HT-29 (cell line): Measurements from ENCODE around the gene SENP2. TPM values are rescaled to one million over a fixed set of nuclear protein-coding genes. Genes with fewer than 3 reads are reported as not detected.
"Not testable (repeated sequence)": the region's sequence is repeated elsewhere in the genome, so short reads cannot be mapped to it uniquely, and the experiment has no call there.

Experiments used
- DNase-seq: peaks from one replicate; pipeline ENCODE4 v3.0.0-alpha.2; 2015; ENCODE audit warnings: low spot score
- total RNA-seq: library from RNA; depleted of rRNA; stranded (reverse); fragments of >200 nt; shearing (Covaris generic); gene quantifications from 2 replicates; pipeline ENCODE4 v1.2.3, GENCODE V29; 2014

Gene SENP2
- total RNA-seq, 1 experiment from 2014 or later = 13.2 TPM

DNA sequence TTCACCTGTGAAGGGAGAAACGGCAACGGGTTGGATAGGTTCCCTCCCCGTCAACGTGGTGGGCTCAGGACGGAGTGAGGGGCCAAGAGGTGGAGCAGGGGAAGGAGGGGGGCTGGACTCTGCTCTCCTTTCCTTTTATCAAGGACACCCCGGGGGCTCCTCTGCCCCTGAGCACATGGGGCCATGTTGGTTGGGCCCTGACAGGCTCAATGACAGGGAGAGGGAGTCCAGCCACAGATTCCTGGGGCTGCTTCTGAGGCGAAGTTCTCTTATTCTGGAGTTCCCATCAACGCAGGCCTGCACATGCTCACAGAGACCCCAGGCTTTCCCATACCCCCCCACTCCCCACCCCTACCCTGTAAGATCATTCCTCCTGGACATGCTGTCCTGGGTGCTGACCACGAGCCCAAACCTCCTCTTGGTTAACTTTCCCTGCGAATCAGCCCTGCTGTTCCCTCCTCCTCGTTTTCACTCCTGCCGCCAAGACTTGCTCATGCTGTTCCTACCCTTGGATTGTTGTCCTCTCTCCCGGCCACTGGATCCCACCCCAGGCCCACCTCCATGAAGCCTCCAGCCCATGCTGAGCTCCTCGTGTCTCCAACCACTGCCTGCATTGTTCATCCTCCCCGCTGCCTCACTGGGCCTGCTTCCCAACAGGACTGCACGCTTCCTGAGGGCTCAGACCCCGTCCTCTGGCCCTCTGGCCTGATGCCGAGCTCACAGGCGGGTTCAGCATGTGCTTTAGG, 61.2 kb downstream of the SENP2 start:
- DNase-seq = no peak

GRCh38 chr3:185647880-185648210, 61.8 kb downstream of the SENP2 start:
- DNase-seq = no peak

DNA sequence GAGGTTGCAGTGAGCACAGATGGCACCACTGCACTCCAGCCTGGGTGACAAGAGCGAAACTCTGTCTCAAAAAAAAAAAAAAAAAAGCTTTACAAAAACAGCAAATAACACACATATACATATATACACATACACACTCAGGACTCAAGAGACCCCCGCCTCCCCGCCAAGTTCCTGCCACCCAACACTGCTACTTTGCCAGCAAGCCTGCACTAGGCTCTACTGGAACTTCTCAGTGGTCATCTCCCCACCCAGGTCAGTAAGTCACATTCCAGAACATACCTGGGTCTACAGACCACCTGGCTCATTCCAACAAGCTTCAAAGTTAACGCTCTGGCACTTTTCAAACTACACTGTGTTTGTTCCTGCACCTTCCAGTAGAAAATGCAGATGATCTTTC, 62.3 kb downstream of the SENP2 start:
- DNase-seq = no peak

DNA sequence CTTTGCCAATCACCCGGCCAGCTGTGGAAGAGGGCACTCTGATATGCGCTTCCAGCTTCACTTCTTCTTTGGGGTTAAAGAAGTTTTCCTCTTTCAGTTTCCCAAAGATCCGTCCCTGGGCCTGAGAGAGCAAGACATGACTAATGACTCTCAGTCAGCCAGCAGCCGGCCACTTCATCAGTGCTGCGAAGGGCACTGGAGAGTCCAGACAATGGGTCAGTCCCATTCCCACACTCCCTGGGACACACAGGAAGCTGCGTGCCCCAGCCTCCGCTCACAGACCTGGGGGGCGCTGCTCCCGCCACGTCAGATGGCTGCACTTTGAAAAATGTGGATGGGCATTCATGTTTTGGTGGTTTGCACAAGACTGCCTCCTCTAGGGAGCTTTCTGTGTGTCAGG, 63.3 kb downstream of the SENP2 start:
- no peak for DNase-seq

DNA sequence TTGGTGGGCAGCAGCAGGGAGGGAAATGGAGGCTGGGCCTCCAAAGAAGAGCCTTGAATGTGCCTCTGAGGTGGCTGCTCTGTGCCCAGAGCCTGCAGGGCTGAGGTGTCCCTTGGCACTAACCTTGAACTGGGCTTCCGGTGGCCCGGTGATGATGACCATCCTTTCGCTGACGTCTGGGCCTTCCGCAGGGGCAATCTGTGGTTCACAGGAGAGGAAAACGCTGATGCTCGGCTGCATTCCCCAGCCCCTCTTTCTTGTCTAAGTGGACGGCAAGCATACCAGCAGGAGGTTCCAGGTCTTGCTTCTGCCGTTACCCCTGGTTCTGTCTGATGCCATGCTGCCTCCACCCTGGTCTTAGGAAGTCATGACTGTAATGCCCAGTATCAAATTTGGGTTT, 65.9 kb downstream of the SENP2 start:
- no peak for DNase-seq

GRCh38 chr3:185653949-185654757, 68.1 kb downstream of the SENP2 start:
- no peak for DNase-seq

DNA sequence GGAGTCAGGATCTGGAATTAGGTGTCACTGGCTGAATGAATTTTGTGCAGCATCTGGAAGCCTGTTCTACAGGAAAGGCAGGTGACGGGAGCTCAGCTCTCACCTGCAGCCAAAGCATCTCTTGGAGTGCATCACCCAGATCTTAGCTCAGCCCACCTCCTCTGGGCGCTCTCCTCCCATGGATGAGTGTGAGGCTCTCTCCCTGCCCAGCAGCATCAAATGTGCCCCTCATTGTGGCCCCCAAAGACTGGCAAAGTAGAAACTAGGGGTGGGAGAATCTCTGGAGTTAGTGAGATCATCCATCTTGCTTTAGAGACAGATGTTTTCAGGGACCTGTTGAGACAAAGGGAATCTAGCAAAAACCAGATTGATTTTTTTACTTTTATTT, 68.7 kb downstream of the SENP2 start:
- no peak for DNase-seq

DNA sequence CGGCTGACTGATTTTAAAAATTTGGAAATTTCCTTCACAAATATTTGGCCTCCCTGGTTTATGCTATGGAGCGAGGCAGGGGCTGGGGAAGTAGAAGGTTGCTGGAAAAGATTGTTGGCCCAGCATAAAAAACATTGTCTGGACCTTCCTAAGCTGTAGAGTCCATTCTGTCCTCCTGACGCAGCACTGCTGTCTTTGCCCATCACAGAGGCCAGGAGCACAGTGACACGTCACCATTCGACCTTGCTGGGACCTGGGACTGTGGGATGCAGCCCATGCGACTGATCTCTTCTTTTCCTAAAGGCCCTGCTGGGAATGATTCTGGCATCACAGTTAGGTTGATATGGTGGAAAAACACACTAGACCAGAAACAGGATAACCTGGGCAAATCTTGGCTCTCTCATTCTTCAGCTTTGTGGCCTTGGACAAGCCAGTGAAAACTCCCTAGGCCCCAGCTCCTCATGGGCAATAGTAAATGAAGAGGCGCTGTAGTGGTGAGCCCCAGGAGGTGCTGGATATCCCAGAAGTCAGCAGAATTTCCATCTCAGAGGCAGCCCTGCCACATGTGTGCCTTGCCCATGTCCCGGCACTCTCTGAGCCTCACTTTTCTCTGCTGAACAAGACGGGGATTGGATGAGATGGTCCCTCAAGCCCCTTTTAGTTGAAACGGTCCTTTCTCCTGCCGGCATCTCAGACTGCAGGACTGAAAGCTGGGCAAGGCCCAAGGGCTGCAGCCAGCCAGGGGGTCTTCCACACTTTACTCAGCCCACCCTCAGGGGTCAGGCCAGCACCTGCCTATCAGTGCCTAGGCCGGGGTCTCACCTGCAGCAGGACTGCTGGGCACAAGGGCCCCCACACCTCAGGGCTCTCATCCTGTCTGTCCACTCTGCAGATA, 69.6 kb downstream of the SENP2 start:
- no peak for DNase-seq

GRCh38 chr3:185656321-185656840, 70.3 kb downstream of the SENP2 start:
- DNase-seq = no peak

DNA sequence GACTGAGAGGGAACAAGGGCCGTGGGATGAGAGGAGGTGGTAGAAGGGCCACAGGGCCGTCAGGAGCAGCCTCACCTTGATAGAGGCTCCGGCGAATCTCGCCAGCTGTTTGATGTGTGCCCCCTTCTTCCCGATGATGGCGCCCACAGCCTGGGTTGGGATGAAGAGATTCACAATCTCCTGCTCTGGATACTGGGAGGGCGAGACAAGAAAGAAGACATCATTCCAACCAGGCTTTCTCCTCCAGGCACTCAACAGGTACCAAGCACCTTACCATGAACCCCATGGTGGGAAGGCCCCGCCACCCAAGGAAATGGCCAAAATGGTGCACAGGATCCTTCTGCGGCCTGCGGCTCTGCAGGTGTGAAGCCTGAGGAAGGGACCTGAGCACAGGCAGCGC, 71.1 kb downstream of the SENP2 start:
- no peak for DNase-seq

DNA sequence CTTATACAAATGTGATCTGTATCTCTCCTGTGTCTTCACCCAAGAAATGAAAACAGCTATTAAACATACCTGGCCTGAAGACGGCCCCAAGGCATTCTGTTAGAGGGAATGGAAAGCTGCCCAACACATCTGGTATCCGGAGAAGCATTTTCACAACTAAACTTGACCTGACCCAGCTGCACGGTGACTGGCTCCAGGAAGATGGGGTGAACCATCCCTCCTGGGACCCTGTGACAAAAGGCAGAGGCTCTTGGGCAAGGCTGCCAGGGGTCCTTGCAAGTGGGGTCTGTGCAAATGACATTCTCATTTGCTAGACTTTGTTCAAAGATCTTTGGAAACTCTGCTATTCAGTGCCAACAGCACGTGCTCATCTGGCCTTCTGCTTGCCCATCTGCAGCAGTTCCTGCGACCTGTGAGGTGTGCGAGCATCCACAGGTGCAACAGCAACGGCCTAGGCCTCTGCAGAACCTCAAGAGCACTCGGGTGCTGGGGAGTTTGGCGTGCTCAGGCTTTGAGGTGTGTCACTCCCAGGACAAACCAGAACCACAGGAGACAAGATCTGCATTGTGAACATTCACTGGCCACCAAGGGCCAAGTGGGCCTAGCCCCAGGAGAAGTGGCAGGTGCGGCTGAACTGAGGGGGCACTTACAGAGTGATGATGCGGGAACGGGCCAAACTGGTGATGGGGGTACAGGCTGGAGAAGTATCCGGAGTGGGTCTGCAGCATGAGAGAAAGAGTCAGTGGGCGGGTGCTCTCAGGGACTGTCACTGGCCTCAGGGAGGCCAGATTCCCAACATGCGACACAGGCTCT, 71.8 kb downstream of the SENP2 start:
- no peak for DNase-seq

DNA sequence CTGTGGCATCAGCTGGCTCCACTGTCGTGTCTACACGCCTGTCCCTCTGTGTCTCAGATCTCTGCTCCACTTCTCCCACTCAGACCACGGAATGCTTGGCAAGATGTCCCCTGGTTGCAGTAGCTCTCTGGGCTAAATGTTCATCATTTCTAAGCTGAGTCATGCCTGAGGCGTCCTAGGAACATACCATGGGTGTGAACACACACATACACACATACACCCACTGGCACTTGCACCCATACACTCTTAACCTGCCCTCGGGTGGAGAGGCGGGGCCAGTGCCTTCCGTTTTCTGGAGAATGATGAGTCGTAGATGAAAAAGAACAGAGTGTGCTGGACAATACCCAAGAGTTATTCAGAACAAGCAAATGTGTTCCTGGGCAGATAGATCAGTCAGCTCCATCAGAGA, 72.4 kb downstream of the SENP2 start:
- no peak for DNase-seq

GRCh38 chr3:185658943-185659342, 72.8 kb downstream of the SENP2 start:
- no peak for DNase-seq

DNA sequence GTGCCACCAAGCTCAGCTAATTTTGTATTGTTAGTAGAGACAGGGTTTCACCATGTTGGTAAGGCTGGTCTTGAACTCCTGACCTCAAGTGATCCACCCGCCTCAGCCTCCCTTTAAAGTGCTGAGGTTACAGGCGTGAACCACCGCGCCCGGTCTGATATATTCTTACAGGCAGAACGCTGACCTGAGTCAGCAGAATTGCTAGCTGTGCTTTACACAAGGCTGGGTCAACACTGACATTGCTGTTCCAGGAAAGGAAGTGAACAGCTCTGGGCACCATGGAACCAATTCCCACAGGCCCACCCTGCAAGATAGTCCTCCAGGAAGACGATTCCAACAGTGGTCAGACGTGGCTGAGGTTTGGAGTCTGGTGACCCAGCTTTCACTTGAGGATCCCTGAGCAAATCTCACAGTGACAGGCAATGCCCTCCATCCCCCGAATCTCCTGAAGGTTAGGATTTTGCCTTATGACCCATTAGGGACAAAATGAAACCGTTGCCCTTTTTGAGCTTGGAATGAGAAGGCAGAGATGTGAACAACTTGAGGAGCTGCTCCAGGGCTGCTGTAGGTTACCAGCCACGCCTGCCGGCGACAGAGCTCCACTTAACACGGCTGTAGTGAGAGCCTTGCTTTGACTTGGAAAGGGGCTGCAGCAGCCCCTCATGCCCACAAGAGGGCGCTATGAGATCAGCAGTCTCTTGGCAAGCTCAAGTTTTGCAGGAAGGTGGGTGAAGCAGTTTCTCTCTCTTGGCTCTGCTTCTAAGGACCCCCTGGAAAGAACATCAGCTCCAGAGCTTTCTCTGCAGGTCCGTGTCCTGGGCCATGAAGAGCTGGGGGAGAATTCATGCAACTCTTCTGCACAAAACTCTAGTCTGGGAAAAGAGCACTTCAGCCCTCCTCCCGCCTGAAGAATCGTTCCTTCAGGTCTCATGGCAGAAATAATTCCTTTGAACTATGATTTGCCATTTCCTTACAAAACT, 74.1 kb downstream of the SENP2 start:
- DNase-seq = peak; percentile 90

DNA sequence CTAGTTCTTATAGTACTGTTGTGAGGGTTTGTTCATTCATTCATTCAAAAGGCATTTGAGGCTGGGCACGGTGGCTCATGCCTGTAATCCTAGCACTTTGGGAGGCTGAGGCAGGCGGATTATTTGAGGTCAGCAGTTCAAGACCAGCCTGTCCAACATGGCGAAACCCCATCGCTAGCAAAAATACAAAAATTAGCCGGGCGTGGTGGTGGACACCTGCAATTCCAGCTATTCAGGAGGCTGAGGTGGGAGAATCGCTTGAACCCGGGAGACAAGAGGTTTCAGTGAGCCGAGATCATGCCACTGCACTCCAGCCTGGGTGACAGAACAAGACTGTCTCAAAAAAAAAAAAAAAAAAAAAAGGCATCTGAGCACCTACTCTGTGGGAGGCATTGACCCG, 75.2 kb downstream of the SENP2 start:
- not testable (repeated sequence) for DNase-seq

DNA sequence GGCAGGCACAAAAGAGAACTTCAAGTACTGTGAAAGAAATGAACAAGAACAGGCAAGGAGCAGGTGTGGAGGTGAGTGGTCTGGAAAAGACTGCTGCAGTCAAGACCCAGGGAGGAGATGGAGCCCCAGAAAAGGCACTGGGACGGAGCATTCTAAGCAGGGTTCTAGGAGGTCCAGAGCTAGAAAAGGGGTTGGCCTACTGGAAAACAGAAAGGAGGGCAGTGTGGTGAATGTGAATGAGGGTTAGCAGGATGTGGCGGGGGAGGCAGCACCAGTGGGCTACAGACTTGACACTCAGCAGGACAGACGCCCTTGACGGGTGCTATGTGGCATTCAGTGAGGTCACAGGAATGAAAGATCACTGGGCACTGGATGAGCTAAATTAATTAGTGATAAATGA, 75.7 kb downstream of the SENP2 start:
- no peak for DNase-seq

DNA sequence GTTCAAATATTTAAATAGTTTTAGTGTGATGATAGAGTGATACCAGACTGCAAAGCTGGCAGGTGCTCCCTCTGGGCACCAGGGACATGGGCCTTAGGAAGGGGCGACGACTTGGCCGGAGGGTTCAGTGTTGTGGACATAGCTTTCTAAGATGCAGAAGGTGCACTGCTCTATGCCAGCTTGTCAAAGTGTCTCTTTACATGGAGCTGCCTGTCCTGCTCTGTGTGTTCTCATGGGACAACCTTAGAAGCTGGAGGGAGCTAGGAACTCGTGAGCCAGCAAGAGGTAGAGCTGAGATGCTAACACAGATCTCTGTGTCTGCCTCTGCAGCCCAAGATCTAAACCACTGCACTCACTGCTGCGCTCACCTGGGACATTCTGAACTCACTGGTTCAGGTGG, 77.8 kb downstream of the SENP2 start:
- DNase-seq = no peak

DNA sequence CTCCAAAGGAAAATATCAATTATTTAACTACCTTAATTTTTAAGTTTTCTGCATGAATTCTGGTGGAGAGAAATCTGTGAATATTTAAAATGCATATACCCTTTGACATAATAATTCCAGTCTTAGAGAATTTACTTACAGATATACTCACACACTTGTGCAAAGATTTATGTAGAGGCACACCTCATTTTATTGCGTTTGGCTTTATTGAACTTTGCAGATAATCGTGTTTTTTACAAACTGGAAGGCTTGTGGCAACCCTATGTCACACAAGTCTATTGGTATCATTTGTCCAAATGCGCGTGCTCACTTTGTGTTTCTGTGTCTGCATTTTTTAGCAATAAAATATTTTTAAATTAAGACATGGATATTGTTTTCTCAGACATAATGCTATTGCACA, 81.5 kb downstream of the SENP2 start:
- DNase-seq = no peak

- peak; percentile 92 for DNase-seq
These were observed 91.2 kb downstream of the SENP2 start for GRCh38 chr3:185677146-185677829.
